Osteocyte (in vitro differentiated cells): Measurements from ENCODE around the gene CMIP. TPM values are rescaled to one million over a fixed set of nuclear protein-coding genes. Genes with fewer than 3 reads are reported as not detected.
A peak's percentile ranks its signal among the peaks of the same experiment; 100 is the strongest.

Experiments
- DNase-seq: peaks from one replicate; pipeline ENCODE4 v3.0.0; 2021; ENCODE audit warnings: mixed read lengths; ENCODE audit not compliant: unreplicated experiment; ENCODE audit errors: extremely low spot score
- H3K27ac Mint-ChIP-seq: one replicate; pipeline ENCODE4 v1.8.0; 2021; ENCODE audit warnings: mild to moderate bottlenecking, mixed read lengths; ENCODE audit not compliant: unreplicated experiment
- H3K27me3 Mint-ChIP-seq: one replicate; pipeline ENCODE4 v1.8.0; 2021; ENCODE audit warnings: mixed read lengths; ENCODE audit not compliant: unreplicated experiment
- H3K36me3 Mint-ChIP-seq: one replicate; pipeline ENCODE4 v1.8.0; 2021; ENCODE audit warnings: mixed read lengths; ENCODE audit not compliant: unreplicated experiment
- H3K4me1 Mint-ChIP-seq: one replicate; pipeline ENCODE4 v1.8.0; 2021; ENCODE audit warnings: mixed read lengths; ENCODE audit not compliant: unreplicated experiment
- H3K4me3 Mint-ChIP-seq: one replicate; pipeline ENCODE4 v1.8.0; 2021; ENCODE audit warnings: mild to moderate bottlenecking, moderate library complexity, mixed read lengths; ENCODE audit not compliant: unreplicated experiment
- H3K9me3 Mint-ChIP-seq: one replicate; pipeline ENCODE4 v1.8.0; 2021; ENCODE audit warnings: mixed read lengths; ENCODE audit not compliant: unreplicated experiment
- total RNA-seq: library from RNA; stranded (reverse); gene quantifications from 2 replicates; pipeline ENCODE4 v1.2.1, GENCODE V29; 2021
- TF ChIP-seq, protein P1 (sequence below): fragments of 200-600 bp; sonication (generic); IDR thresholded peaks from 2 replicates; pipeline ENCODE4 v1.5.0; 2021; ENCODE audit warnings: antibody characterized with exemption, mild to moderate bottlenecking, moderate library complexity

The CMIP gene
- total RNA-seq, 1 donor from 2014 or later: 38.0 TPM

DNA sequence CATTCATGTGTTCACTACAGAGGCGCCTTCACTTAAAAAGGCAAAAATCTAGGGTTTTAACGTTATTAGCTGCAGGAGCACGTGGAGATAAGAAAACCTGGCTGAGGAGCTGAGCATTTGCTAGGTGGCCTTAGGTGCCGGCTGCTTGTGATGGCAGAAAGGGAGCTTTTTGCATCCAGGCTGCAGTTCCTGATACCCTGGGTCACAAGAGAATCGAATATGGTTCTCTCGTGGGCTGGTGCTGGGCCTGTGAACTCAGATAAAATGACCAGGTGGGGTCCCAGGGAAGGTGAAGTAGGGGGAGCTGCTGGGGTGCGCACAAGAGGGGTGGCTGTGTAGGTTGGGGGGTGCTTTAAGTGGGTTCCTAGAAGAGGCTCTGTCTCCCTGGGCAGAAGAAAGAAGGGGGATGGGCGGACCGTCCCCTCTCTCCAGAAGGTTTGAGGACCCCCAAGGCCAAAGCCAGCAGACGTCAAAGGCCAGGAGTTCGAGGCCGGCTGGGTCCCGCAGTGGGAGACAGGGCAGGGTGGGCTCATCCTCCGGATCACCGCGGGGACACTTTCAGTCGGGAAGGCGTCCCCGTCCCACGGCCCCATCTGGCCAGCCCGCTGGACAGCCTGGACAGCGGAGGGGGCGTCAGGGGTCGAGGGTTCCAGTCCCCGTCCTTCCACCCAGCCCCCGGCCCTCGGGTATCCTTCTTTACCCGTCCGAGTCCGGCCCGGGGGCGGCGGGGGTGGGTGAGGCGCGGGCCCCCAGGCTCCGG, 740 bp upstream of the CMIP start:
- Mint-ChIP-seq H3K4me1 (peaks cover 29% of the 10 kb centered on the region), H3K27ac (peak overlapping the region; percentile 76), H3K27me3 (no peaks in the 10 kb centered on the region), H3K4me3 (peak overlapping the region; percentile 72), H3K36me3 (no peaks in the 10 kb centered on the region), H3K9me3 (no peaks in the 10 kb centered on the region)
- TF ChIP-seq, protein P1, sequence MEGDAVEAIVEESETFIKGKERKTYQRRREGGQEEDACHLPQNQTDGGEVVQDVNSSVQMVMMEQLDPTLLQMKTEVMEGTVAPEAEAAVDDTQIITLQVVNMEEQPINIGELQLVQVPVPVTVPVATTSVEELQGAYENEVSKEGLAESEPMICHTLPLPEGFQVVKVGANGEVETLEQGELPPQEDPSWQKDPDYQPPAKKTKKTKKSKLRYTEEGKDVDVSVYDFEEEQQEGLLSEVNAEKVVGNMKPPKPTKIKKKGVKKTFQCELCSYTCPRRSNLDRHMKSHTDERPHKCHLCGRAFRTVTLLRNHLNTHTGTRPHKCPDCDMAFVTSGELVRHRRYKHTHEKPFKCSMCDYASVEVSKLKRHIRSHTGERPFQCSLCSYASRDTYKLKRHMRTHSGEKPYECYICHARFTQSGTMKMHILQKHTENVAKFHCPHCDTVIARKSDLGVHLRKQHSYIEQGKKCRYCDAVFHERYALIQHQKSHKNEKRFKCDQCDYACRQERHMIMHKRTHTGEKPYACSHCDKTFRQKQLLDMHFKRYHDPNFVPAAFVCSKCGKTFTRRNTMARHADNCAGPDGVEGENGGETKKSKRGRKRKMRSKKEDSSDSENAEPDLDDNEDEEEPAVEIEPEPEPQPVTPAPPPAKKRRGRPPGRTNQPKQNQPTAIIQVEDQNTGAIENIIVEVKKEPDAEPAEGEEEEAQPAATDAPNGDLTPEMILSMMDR: no peak
- DNase-seq: no peak

- Mint-ChIP-seq H3K9me3 (no peaks in the 10 kb centered on the region), H3K4me1 (peaks cover 37% of the 10 kb centered on the region), H3K4me3 (peak overlapping the region; percentile 83), H3K36me3 (no peaks in the 10 kb centered on the region), H3K27ac (peak overlapping the region; percentile 75), H3K27me3 (no peaks in the 10 kb centered on the region)
- TF ChIP-seq, protein P1: peak; percentile 34
- no peak for DNase-seq
Observed at GRCh38 chr16:81445143-81445961, 744 bp downstream of the CMIP start.

- H3K4me3 Mint-ChIP-seq: peak overlapping the region; percentile 83
- no peaks in the 10 kb centered on the region for H3K36me3 Mint-ChIP-seq
- TF ChIP-seq, protein P1: no peak
- H3K4me1 Mint-ChIP-seq: peaks cover 38% of the 10 kb centered on the region
- H3K27me3 Mint-ChIP-seq: no peaks in the 10 kb centered on the region
- peak overlapping the region; percentile 75 for H3K27ac Mint-ChIP-seq
- DNase-seq: no peak
- no peaks in the 10 kb centered on the region for H3K9me3 Mint-ChIP-seq
Observed at GRCh38 chr16:81445966-81446906, 1.6 kb downstream of the CMIP start.

DNA sequence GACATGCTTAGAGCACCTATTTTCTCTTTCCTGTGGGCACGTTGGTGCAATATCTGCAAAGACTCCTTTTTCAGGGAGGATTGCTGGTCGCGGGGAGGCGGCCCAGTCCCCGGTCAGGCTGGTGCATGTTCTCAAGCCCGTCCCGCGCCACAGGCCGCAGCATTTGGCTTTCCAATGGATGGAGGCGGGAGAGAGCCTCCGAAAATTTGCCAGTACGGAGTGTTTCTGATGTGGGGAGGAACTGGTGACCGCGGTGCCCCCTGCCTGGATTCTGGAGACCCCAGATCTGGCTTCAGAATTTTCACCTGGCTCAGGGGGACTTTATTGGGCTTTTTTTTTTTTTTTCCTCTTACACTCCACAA, 2.3 kb downstream of the CMIP start:
- peak overlapping the region; percentile 83 for H3K4me3 Mint-ChIP-seq
- peaks cover 39% of the 10 kb centered on the region for H3K4me1 Mint-ChIP-seq
- H3K27me3 Mint-ChIP-seq: no peaks in the 10 kb centered on the region
- H3K9me3 Mint-ChIP-seq: no peaks in the 10 kb centered on the region
- peak overlapping the region; percentile 75 for H3K27ac Mint-ChIP-seq
- no peaks in the 10 kb centered on the region for H3K36me3 Mint-ChIP-seq
- TF ChIP-seq, protein P1: no peak
- DNase-seq: no peak
